ENCODE results near the gene CALM3.

- no peak for TF ChIP-seq CTCF (IDR thresholded peaks at IDR 0.05 in 4 of 5, conservative IDR thresholded peaks at IDR 0.05 in 1 of 5)
- no peak for TF ChIP-seq POLR2A (IDR thresholded peaks at IDR 0.05)
Measured at GRCh38 chr19:46608178-46608577, 7.0 kb downstream of the CALM3 start.

Measured in gastrocnemius medialis (tissue), 4 donors.